CD4-positive, alpha-beta T cell (primary cell): ENCODE data around the gene C10orf67. TPM values are rescaled to one million over a fixed set of nuclear protein-coding genes. Genes with fewer than 3 reads are reported as not detected.
"Not testable (repeated sequence)": the region's sequence is repeated elsewhere in the genome, so short reads cannot be mapped to it uniquely, and the experiment has no call there.

Source experiments
- ATAC-seq: fragments of 200-7000 bp; cut with Tn5 transposase; one replicate; pipeline ENCODE4 v1.10.0; 2022; ENCODE audit warnings: mild to moderate bottlenecking; ENCODE audit not compliant: poor library complexity
- CTCF ChIA-PET: fragments of 350-600 bp; sonication (Branson Sonifier 250); formaldehyde crosslinking; loops from one replicate; lab custom pipeline; 2021; ENCODE audit warnings: antibody characterized with exemption, inconsistent platforms; lab: Charles Lee
- POLR2A ChIA-PET: fragments of 350-600 bp; sonication (Branson Sonifier 250); formaldehyde crosslinking; loops from one replicate; lab custom pipeline; 2021; ENCODE audit warnings: antibody characterized with exemption, inconsistent platforms; lab: Charles Lee
- DNase-seq, 14 experiments: peaks; one replicate each; pipeline ENCODE4 v3.0.0-alpha.2; 2013 to 2020; ENCODE audit warnings: mixed read lengths in 2 of 14
- H3K27ac ChIP-seq, 2 donors: one replicate each; pipeline versions ENCODE4 v1.5.1 to v1.7.0; 2013; ENCODE audit warnings: low read length in 2 of 2, low read depth in 1 of 2, mild to moderate bottlenecking in 1 of 2
- H3K27me3 ChIP-seq, 2 experiments: 1 replicate in 1 of 2; 2 replicates in 1 of 2; pipeline versions ENCODE4 v1.6.1 to v1.7.0; 2013; ENCODE audit warnings: low read length in 2 of 2, control low read depth in 1 of 2, mild to moderate bottlenecking in 1 of 2, moderate library complexity in 1 of 2; ENCODE audit not compliant: insufficient read depth in 2 of 2, control insufficient read depth in 1 of 2
- H3K36me3 ChIP-seq: one replicate; pipeline ENCODE4 v1.6.1; 2013; ENCODE audit warnings: low read length, control low read depth; ENCODE audit not compliant: insufficient read depth
- H3K4me1 ChIP-seq: one replicate; pipeline ENCODE4 v1.6.1; 2013; ENCODE audit warnings: low read length, control low read depth; ENCODE audit not compliant: insufficient read depth
- H3K4me3 ChIP-seq: one replicate; pipeline ENCODE4 v1.5.1; 2013; ENCODE audit warnings: mild to moderate bottlenecking, low read length, moderate library complexity
- H3K9me3 ChIP-seq, 2 experiments: 1 replicate in 1 of 2; 2 replicates in 1 of 2; pipeline versions ENCODE4 v1.6.1 to v1.7.0; 2013; ENCODE audit warnings: low read length in 2 of 2, mild to moderate bottlenecking in 2 of 2, control low read depth in 1 of 2, moderate library complexity in 1 of 2; ENCODE audit not compliant: control insufficient read depth in 1 of 2, insufficient read depth in 1 of 2
- H3K27ac Mint-ChIP-seq: one replicate; pipeline ENCODE4 v1.8.0; 2020; ENCODE audit warnings: mixed read lengths
- H3K27me3 Mint-ChIP-seq: one replicate; pipeline ENCODE4 v1.8.0; 2021; ENCODE audit warnings: mixed read lengths
- H3K36me3 Mint-ChIP-seq: one replicate; pipeline ENCODE4 v1.8.0; 2021; ENCODE audit warnings: low read depth, mixed read lengths
- H3K4me1 Mint-ChIP-seq: one replicate; pipeline ENCODE4 v1.8.0; 2021; ENCODE audit warnings: low read depth, mixed read lengths
- H3K4me3 Mint-ChIP-seq: one replicate; pipeline ENCODE4 v1.8.0; 2020; ENCODE audit warnings: mild to moderate bottlenecking, mixed read lengths
- H3K9me3 Mint-ChIP-seq: one replicate; pipeline ENCODE4 v1.8.0; 2020; ENCODE audit warnings: mixed read lengths
- CTCF ChIP-seq: fragments of 200-600 bp; IDR thresholded peaks from one replicate; pipeline ENCODE4 v1.8.0; 2022; ENCODE audit warnings: antibody characterized with exemption, mild to moderate bottlenecking
- intact Hi-C, 2 experiments: fragments of 100-400 bp; cut with DNase I in 1 of 2; cut with micrococcal nuclease in 1 of 2; formaldehyde crosslinking; loops; one replicate each; pipeline versions ENCODE4 v1.15.1 to v1.9.0; 2023 to 2025; cut with DNase I, micrococcal nuclease
- polyA plus RNA-seq, 2 donors: library from polyadenylated mRNA; unstranded; fragments of 120-200 nt; gene quantifications; one replicate each; pipeline ENCODE4 v1.2.1, GENCODE V29; 2013
- total RNA-seq, 174 experiments: library from RNA in 2 of 174; stranded (reverse) in 2 of 174; gene quantifications; one replicate each; pipeline ENCODE4 v1.2.3 and lab custom pipeline; 2021 to 2026

The C10orf67 gene
- not detected for total RNA-seq
- 0.10 TPM for polyA plus RNA-seq (2013, experiment 1 of 2)
- 0.08 TPM for polyA plus RNA-seq (2013, experiment 2 of 2)
- total RNA-seq (lab: John Stamatoyannopoulos, UW) = 0 to 5.3 (median 0.35) reads per million in 172 experiments

- Histone ChIP-seq H3K9me3 (no peaks in the 10 kb centered on the region), H3K4me1 (peaks cover 29% of the 10 kb centered on the region), H3K4me3 (peak within 1 kb of the TSS; percentile 73), H3K27me3 (no peaks in the 10 kb centered on the region), H3K36me3 (no peaks in the 10 kb centered on the region), H3K27ac (no peak within 1 kb of the TSS)
- Mint-ChIP-seq H3K4me1 (peaks cover 38% of the 10 kb centered on the region), H3K9me3 (no peaks in the 10 kb centered on the region), H3K36me3 (no peaks in the 10 kb centered on the region), H3K27me3 (peaks cover 7% of the 10 kb centered on the region), H3K4me3 (peak within 1 kb of the TSS; percentile 92), H3K27ac (peak within 1 kb of the TSS; percentile 65)
- CTCF ChIA-PET = no interaction called here
- POLR2A ChIA-PET = interaction anchor here (0.6 to 2.1 kb wide), 3 partner anchors 20 to 859 kb away, joined by 3 to 13 read pairs (median 3); partner anchors contain the start of gene OTUD1
- no peak for TF ChIP-seq CTCF
- intact Hi-C loops = loop anchor here (2.0 to 5.0 kb wide), 2 partner anchors 24 to 93 kb away; partner anchors contain the start of gene OTUD1 (in 1 of the 2)
- ATAC-seq = peak; percentile 53
- peak in 8 of 14 experiments; percentile 12 to 62 (median 34) for DNase-seq
These were observed at the start of gene C10orf67 for GRCh38 chr10:23344241-23344841. TSS of gene C10orf67 (minus strand) at chr10:23344797. CDS start at chr10:23344774, 23 bp downstream.

GRCh38 chr10:23391821-23392220 is 47.2 kb upstream of the C10orf67 start:
- no peaks in the 10 kb centered on the region for H3K9me3 Mint-ChIP-seq
- H3K36me3 ChIP-seq = no peaks in the 10 kb centered on the region
- POLR2A ChIA-PET = no interaction called here
- DNase-seq (no peak), ATAC-seq (no peak)
- no peaks in the 10 kb centered on the region for H3K9me3 ChIP-seq
- no peaks in the 10 kb centered on the region for H3K27me3 Mint-ChIP-seq
- no peak overlapping the region for H3K4me3 ChIP-seq
- H3K27ac ChIP-seq = no peak overlapping the region
- H3K27me3 ChIP-seq = no peaks in the 10 kb centered on the region
- no peaks in the 10 kb centered on the region for H3K36me3 Mint-ChIP-seq
- intact Hi-C loops = no loop called here
- no peaks in the 10 kb centered on the region for H3K4me1 ChIP-seq
- H3K27ac Mint-ChIP-seq = no peak overlapping the region
- no peak for TF ChIP-seq CTCF
- no peaks in the 10 kb centered on the region for H3K4me1 Mint-ChIP-seq
- CTCF ChIA-PET = interaction anchor here (1.4 kb wide), 1 partner anchor 77 kb away, joined by 3 read pairs; no protein-coding TSS in a partner anchor
- H3K4me3 Mint-ChIP-seq = no peak overlapping the region

GRCh38 chr10:23390809-23391208 is 46.2 kb upstream of the C10orf67 start:
- DNase-seq (no peak), ATAC-seq (no peak)
- CTCF ChIA-PET = interaction anchor here (1.4 kb wide), 1 partner anchor 76 kb away, joined by 3 read pairs; no protein-coding TSS in a partner anchor
- Histone ChIP-seq H3K36me3 (no peaks in the 10 kb centered on the region), H3K27ac (no peak overlapping the region), H3K4me3 (no peak overlapping the region), H3K9me3 (no peaks in the 10 kb centered on the region), H3K27me3 (no peaks in the 10 kb centered on the region), H3K4me1 (no peaks in the 10 kb centered on the region)
- Mint-ChIP-seq H3K27ac (no peak overlapping the region), H3K9me3 (no peaks in the 10 kb centered on the region), H3K4me3 (no peak overlapping the region), H3K4me1 (no peaks in the 10 kb centered on the region), H3K27me3 (no peaks in the 10 kb centered on the region), H3K36me3 (no peaks in the 10 kb centered on the region)
- intact Hi-C loops = no loop called here
- POLR2A ChIA-PET = no interaction called here
- no peak for TF ChIP-seq CTCF

- CTCF ChIA-PET, H3K36me3 ChIP-seq, H3K27me3 ChIP-seq, H3K27ac Mint-ChIP-seq, H3K36me3 Mint-ChIP-seq, H3K27me3 Mint-ChIP-seq, H3K9me3 Mint-ChIP-seq, ATAC-seq, DNase-seq, intact Hi-C loops, H3K4me3 ChIP-seq, H3K9me3 ChIP-seq, POLR2A ChIA-PET, H3K27ac ChIP-seq, H3K4me1 ChIP-seq, H3K4me3 Mint-ChIP-seq, H3K4me1 Mint-ChIP-seq: not testable (repeated sequence)
These were observed 45.8 kb upstream of the C10orf67 start for GRCh38 chr10:23390408-23390807.

- DNase-seq, H3K27ac ChIP-seq, H3K27me3 ChIP-seq, H3K36me3 Mint-ChIP-seq, H3K27me3 Mint-ChIP-seq, H3K36me3 ChIP-seq, H3K4me3 Mint-ChIP-seq, ATAC-seq, intact Hi-C loops, POLR2A ChIA-PET, H3K9me3 ChIP-seq, H3K4me1 Mint-ChIP-seq, H3K9me3 Mint-ChIP-seq, H3K27ac Mint-ChIP-seq, H3K4me1 ChIP-seq, H3K4me3 ChIP-seq, CTCF ChIA-PET: not testable (repeated sequence)
These were observed 42.9 kb upstream of the C10orf67 start for GRCh38 chr10:23387516-23387915.
